ENCODE measurements around the gene FRMD4B.
"Not testable (repeated sequence)": the region's sequence is repeated elsewhere in the genome, so short reads cannot be mapped to it uniquely, and the experiment has no call there.

The FRMD4B gene

GRCh38 chr3:69236812-69237707, 148.8 kb downstream of the FRMD4B start:
- DNase-seq, result no peak

DNA sequence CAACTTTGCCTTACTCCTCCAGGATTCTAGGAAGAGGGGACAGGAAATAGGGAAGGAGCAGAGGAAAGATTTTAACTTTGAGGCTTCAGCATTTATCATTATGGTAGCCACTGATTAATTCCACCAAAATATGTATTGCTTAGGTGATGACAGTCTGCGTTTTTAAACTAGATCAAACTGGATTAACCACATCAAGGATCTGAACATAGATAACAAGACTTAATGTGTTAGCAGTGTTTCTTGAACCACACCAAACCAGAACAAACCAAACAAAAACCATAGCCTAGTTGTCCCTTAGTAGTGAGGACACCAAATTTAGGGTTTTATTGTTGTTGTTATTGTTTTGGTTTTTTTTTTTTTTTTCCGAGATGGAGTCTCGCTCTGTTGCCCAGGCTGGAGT, 150.0 kb downstream of the FRMD4B start:
- DNase-seq, result no peak

- DNase-seq, result not testable (repeated sequence)
Observed at GRCh38 chr3:69235227-69235626, 150.7 kb downstream of the FRMD4B start.

DNA sequence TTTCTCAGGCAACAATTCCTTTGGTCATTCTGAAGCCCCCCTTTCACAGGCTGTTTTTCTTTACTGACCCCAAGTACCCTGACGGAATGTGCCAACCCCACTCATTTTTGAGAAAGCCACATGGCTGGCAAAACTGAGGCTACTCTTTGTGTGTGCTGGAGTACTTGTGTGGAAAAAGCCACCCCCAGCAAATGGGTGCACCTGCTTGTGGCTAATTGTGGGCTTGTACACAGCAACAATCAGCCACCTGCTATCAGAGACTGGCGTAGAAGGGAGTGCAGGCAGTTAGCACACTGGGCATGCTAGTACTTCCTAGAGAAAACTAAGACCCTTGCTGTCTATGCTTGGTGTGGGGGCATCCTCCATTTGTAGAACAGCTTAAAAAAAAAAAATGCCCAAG, 153.4 kb downstream of the FRMD4B start:
- DNase-seq, result no peak

GRCh38 chr3:69231929-69232440, 153.9 kb downstream of the FRMD4B start:
- DNase-seq, result no peak

DNA sequence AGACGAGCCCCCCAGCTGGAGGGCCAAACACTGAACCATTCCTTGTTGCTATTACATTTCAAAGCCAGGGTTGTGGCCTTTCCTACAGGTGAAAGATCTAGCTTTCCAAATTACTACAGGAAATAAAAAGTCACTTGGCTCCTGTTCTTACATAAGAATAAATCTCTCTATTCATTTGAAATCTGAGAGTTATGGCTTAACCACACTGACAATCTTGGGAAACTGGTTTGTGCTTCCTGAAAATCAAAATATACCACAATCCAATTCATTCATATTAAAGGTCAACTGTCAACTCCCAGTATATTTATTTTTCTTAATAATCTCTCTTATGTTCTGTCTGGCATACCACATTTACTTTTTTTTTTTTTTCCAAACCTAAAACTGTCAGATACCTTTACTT, 159.8 kb downstream of the FRMD4B start:
- DNase-seq, result no peak

- DNase-seq, result no peak
Observed at GRCh38 chr3:69219101-69219708, 166.7 kb downstream of the FRMD4B start.

- DNase-seq, result no peak
Observed at GRCh38 chr3:69218079-69218478, 167.8 kb downstream of the FRMD4B start.

- DNase-seq, result no peak
Observed at GRCh38 chr3:69216981-69217380, 168.9 kb downstream of the FRMD4B start.

DNA sequence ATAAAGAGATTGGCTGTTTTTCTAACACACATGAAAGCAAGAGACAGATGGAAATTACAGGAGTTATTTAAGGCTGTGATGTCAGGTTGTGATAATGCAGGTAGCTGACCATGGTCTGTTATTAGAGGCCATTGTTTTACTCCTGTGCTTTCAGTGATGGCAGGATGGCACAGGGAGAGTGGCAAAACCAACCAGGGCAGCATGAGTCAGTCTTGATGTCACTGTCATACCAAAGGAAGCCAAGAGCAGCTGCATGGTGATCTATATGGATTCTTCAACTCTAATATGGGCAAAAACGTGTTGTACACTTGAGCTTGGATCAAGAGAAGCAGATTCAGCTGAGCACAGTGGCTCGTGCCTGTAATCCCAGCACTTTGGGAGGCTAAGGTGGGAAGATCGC, 171.6 kb downstream of the FRMD4B start:
- peak in 1 of 2 experiments; percentile 24 for DNase-seq

DNA sequence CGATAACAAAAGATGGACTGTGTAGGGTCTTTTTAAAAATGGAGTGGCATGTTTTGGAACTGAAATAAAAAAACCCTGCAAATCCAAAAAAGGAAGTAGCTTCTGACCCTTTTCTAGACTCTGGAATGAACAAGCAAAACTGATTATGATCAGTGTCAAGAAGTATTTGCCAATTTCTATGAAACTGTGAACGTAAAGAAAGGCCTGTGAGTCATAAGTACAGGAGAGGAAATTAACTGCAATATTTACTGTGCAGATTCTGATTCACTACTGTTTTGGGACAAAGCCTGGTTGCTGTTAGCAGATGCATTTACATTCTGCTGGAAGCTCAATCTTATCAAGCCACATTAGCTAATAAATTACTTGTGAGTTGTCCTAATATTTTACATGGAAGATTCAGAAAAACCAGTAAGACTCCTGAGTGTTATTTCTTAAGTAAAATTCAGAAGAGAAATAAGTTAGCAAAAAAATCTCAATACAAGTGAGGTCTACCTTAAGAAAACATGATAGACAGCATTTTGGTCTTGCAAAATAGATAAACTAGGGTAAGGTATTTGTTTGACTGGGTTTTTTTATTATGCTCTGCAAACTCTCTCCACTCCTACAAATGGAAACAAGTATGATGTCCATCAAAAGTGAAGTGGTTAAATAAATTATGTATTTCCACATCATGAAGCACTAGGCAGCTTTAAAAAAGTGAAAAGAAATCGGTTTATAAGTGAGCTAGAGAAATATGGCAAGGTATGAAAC, 173.3 kb downstream of the FRMD4B start:
- DNase-seq, result no peak

- DNase-seq, result no peak
Observed at GRCh38 chr3:69210068-69210730, 175.7 kb downstream of the FRMD4B start.

- DNase-seq, result no peak
Observed at GRCh38 chr3:69209413-69209812, 176.5 kb downstream of the FRMD4B start.

- no peak for DNase-seq
Observed at GRCh38 chr3:69207031-69207430, 178.9 kb downstream of the FRMD4B start.

DNA sequence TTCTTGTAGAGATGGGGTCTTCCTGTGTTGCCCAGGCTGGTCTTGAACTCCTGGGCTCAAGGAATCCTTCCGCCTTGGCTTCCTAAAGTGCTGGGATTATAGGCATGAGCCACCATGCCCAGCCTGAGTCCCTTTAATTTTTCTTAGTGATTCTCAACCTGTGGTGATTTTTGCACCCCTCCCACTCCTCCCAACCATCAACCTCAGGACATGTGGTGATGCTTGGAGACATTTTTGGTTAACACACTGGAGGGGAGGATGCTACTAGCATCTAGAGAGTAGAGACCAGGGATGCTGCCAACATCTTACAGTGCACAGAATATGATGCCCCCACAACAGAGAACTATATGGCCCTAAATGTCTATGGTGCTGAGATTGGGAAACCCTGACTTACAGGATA, 180.5 kb downstream of the FRMD4B start:
- no peak for DNase-seq

DNA sequence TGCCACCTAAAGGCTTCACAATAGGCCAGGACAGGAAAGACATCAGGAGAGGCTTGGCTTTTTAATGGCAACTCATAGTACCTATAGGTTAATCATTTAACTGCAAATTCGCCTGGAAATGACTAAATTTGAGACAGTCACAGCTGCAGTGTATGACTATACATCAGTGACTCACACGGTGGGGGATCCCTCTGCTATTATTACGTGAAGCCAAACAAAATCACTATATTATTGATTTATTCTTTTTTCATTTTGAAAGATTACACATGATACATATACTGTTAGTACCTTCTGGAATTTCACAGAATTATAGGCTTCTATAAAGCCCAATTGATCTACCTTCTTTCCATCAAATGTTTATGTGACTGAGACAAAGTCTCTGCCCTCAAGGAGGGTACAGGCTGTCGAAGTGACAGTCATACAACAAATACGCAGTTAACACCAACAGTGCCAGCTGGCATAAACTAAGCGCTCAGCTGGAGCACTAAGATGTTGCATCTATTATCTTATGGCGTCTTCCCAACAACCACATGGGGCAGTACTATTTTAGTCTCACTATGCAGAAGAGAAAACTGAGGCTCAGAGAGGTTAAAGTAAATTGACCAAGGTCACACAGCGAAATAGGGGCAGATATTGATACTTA, 181.5 kb downstream of the FRMD4B start:
- DNase-seq, result peak; percentile 50 to 67

GRCh38 chr3:69203631-69204314, 182.1 kb downstream of the FRMD4B start:
- no peak for DNase-seq

GRCh38 chr3:69201658-69202057, 184.2 kb downstream of the FRMD4B start:
- no peak for DNase-seq

GRCh38 chr3:69200384-69201068, 185.4 kb downstream of the FRMD4B start:
- DNase-seq, result peak; percentile 54 to 71

- DNase-seq, result peak in 1 of 2 experiments; percentile 14
Observed at GRCh38 chr3:69199942-69200341, 185.9 kb downstream of the FRMD4B start.

DNA sequence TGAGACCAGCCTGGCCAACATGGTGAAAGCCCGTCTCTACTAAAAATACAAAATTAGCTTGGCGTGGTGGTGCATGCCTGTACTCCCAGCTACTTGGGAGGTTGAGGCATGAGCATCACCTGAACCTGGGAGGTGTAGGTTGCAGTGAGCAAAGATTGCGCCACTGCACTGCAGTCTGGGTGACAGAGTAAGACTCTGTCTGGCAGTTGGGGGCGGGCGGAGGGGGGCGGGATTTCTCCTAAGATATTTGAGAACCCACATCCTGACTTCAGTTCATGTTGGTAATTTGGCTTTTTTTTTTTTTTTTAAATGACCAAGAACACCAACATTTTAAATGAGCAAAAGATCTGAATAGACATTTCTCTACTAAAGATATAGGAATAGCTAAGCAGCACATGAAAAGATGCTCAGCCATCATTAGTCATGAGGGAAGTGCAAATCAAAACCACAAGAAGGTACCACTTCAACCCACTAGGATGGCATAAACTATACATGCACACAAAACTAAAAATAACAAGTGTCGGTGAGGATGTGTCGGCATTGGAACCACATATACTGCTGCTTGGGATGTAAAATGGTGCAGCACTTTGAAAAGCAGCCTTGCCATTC, 187.9 kb downstream of the FRMD4B start:
- peak; percentile 72 to 74 for DNase-seq
